DND-41 (cell line): ENCODE results near the gene ARHGAP22.

Source experiments
- ATAC-seq: fragments of 200-7000 bp; cut with Tn5 transposase; 3 replicates; pipeline ENCODE4 v1.9.1; 2021; ENCODE audit warnings: low read depth; ENCODE audit not compliant: insufficient read depth
- DNase-seq: peaks from one replicate; pipeline ENCODE4 v3.0.0-alpha.2; 2020
- H2AFZ ChIP-seq: 2 replicates; pipeline ENCODE4 v1.6.0; 2012; ENCODE audit warnings: low read depth, low read length
- H3K27ac ChIP-seq: 2 replicates; pipeline ENCODE4 v1.5.1; 2012; ENCODE audit warnings: low read length, inconsistent platforms
- H3K27me3 ChIP-seq: fragments of 200-600 bp; sonication (generic); 2 replicates; pipeline ENCODE4 v1.6.0; 2012; ENCODE audit warnings: low read length, mild to moderate bottlenecking, inconsistent platforms; ENCODE audit not compliant: insufficient read depth, poor library complexity
- H3K36me3 ChIP-seq: 2 replicates; pipeline ENCODE4 v1.5.1; 2012; ENCODE audit warnings: low read length, inconsistent platforms; ENCODE audit not compliant: insufficient read depth
- H3K4me1 ChIP-seq: 2 replicates; pipeline ENCODE4 v1.5.1; 2012; ENCODE audit warnings: mild to moderate bottlenecking, low read length; ENCODE audit not compliant: insufficient read depth
- H3K4me2 ChIP-seq: 2 replicates; pipeline ENCODE4 v1.6.0; 2012; ENCODE audit warnings: mild to moderate bottlenecking, moderate library complexity, low read length, inconsistent platforms; ENCODE audit not compliant: insufficient read depth
- H3K4me3 ChIP-seq, 2 experiments: fragments of 200-600 bp in 1 of 2; shearing (Covaris generic) in 1 of 2; 2 replicates each; pipeline ENCODE4 v1.5.1; 2012 to 2016; ENCODE audit warnings: inconsistent platforms in 2 of 2, low read length in 2 of 2, mild to moderate bottlenecking in 2 of 2, low read depth in 1 of 2, moderate library complexity in 1 of 2
- H3K79me2 ChIP-seq: 2 replicates; pipeline ENCODE4 v1.6.0; 2012; ENCODE audit warnings: low read length, inconsistent platforms; ENCODE audit not compliant: insufficient read depth
- H3K9ac ChIP-seq: 2 replicates; pipeline ENCODE4 v1.6.0; 2012; ENCODE audit warnings: low read depth, mild to moderate bottlenecking, inconsistent platforms, low read length, moderate library complexity
- H3K9me3 ChIP-seq: 2 replicates; pipeline ENCODE4 v1.5.1; 2012; ENCODE audit warnings: low read length, moderate library complexity, mild to moderate bottlenecking, inconsistent platforms; ENCODE audit not compliant: insufficient read depth, severe bottlenecking
- H4K20me1 ChIP-seq: 2 replicates; pipeline ENCODE4 v1.6.0; 2012; ENCODE audit warnings: low read length; ENCODE audit not compliant: insufficient read depth
- EZH2 ChIP-seq: IDR thresholded peaks from 3 replicates; pipeline ENCODE4 v1.6.1; 2012; ENCODE audit warnings: borderline replicate concordance, low read depth, mild to moderate bottlenecking, moderate library complexity, low read length, inconsistent platforms; ENCODE audit not compliant: severe bottlenecking
- TF ChIP-seq, protein P1 (sequence below): IDR thresholded peaks from 2 replicates; pipeline ENCODE4 v1.5.1; 2012; ENCODE audit warnings: borderline replicate concordance, low read length, moderate library complexity, mild to moderate bottlenecking; ENCODE audit not compliant: poor library complexity, severe bottlenecking; ENCODE audit errors: extremely low read depth

ARHGAP22 gene

DNA sequence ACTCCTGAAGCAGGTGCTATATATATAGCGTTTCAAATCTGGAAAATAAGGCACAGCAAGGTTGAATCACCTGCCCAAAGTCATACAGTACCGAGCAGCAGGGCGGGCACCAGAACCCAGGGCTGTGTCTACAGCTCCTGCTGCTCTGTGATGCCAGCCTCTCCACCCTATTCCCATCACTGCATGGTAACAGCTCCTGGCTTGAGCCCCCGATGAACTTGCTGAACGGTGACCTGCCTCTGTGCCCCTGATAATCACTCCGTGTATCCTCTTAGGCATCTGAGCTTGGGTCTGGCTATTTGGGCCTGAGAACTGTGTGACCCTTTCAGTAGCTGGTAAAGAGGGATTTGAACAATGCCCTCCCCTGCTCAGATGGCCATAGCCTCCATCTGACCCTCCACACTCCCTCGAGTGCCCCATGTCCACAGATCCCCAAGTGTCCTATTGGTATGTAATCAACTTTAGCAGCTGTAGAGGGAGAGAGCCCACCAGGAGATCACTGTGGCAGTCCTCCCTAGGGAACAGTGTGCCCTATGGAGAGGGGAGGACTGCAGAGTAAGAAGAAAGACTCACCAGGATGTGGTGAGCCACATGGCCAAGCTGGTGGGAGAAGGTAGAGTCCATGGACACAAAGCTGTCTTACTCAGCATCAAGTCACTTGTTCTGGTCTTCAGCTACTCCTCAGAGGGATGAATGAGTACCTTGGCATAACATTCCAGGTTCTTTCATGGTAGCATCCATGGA is 1.1 kb upstream of the ARHGAP22 start:
- DNase-seq (no peak), ATAC-seq (no peak)
- Histone ChIP-seq H3K9me3 (no peaks in the 10 kb centered on the region), H3K27ac (no peak overlapping the region), H2AFZ (no peak overlapping the region), H4K20me1 (0 out of 2 replicates have a peak, but pooled peaks cover 3% of the 10 kb centered on the region), H3K27me3 (peaks cover 4% of the 10 kb centered on the region), H3K79me2 (no peaks in the 10 kb centered on the region), H3K36me3 (no peaks in the 10 kb centered on the region), H3K4me3 (no peak overlapping the region), H3K4me1 (no peaks in the 10 kb centered on the region), H3K4me2 (no peak overlapping the region), H3K9ac (no peak overlapping the region)
- no peak for TF ChIP-seq EZH2
- TF ChIP-seq, protein P1, sequence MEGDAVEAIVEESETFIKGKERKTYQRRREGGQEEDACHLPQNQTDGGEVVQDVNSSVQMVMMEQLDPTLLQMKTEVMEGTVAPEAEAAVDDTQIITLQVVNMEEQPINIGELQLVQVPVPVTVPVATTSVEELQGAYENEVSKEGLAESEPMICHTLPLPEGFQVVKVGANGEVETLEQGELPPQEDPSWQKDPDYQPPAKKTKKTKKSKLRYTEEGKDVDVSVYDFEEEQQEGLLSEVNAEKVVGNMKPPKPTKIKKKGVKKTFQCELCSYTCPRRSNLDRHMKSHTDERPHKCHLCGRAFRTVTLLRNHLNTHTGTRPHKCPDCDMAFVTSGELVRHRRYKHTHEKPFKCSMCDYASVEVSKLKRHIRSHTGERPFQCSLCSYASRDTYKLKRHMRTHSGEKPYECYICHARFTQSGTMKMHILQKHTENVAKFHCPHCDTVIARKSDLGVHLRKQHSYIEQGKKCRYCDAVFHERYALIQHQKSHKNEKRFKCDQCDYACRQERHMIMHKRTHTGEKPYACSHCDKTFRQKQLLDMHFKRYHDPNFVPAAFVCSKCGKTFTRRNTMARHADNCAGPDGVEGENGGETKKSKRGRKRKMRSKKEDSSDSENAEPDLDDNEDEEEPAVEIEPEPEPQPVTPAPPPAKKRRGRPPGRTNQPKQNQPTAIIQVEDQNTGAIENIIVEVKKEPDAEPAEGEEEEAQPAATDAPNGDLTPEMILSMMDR, result no peak

DNA sequence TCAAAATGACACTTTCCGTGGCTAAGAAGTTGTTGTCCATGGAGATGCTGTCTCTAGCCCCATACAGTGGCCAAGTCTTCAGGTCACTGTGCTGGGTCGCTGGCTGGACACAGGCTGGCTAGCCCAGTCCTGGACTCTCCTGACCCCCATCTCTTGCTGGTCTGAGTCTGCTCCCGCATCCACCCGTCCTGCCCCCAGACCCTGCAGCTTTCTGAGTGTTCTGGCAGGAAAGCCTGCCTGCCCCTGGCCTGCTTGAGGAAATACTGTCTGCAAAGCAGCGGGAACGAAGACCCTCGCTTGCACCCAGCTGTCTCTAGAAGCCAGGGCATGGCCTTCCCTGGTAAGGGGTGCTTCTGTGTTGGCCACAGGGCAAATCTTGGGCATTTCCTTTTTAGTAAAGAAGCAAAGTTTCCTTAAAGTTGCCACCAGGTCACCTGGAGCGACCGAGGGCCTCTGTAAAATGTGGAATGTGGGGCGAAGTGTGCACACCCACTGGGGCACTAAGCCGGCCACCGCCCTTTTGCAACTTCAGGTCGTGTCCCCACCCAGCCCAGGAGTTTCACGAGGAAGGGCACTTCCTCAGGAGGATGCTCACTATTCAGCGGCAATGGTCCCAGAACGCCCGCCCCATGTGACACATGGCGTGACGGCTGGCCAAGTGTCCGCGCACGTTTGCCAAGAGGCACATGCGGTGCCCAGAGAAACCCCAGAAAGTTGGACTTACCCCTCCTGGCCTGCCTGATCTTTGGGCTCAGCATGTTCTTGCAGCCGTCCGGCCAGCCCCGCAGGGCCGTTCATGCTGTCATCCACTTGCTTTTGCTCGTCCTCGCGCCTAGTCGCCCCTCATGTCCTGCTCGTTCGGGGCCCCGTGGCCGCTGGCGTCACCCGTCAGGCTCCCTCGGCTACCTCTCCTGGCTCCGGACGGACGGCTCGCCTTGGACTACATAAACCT is 558 bp downstream of the ARHGAP22 start:
- H3K79me2 ChIP-seq, result no peaks in the 10 kb centered on the region
- no peak overlapping the region for H3K9ac ChIP-seq
- DNase-seq (no peak), ATAC-seq (no peak)
- H3K4me1 ChIP-seq, result no peaks in the 10 kb centered on the region
- no peak overlapping the region for H3K4me3 ChIP-seq
- H2AFZ ChIP-seq, result no peak overlapping the region
- H3K27ac ChIP-seq, result no peak overlapping the region
- TF ChIP-seq, protein P1, result no peak
- TF ChIP-seq EZH2, result no peak
- H3K9me3 ChIP-seq, result no peaks in the 10 kb centered on the region
- H3K4me2 ChIP-seq, result no peak overlapping the region
- H3K27me3 ChIP-seq, result peaks cover 3% of the 10 kb centered on the region
- H3K36me3 ChIP-seq, result no peaks in the 10 kb centered on the region
- 0 out of 2 replicates have a peak, but pooled peaks cover 3% of the 10 kb centered on the region for H4K20me1 ChIP-seq

DNA sequence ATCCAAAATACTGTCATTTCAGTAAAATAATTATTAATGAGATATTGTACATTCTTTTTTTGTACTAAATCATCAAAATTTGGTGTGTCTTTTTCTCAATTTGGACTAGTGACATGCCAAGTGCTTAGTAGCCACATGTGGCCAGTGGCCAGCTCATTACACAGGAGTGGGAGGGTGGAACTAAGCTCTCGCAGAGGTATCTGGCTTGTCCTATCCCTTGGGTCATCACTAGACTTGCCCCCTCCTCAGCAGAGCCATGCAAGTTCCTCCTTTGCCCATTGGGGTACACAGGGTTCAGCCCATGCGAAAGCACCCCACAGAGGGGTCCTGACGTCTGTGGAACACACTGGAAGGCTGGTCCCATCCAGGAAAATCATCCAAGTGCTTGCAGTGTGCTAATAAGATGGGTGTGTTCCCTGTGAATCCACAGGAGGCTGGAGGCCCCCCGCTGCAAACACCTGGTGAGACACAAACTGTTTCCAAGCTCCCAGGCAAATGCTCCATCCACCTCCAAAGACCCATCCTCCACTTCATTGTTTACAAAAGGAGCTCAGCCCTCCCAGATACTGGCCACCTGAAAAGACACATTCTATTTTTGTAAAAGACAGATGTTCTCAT is 1.3 kb downstream of the ARHGAP22 start:
- Histone ChIP-seq H3K4me1 (no peaks in the 10 kb centered on the region), H2AFZ (no peak overlapping the region), H3K9ac (no peak overlapping the region), H3K79me2 (no peaks in the 10 kb centered on the region), H3K27me3 (peaks cover 3% of the 10 kb centered on the region), H3K9me3 (no peaks in the 10 kb centered on the region), H3K27ac (no peak overlapping the region), H3K4me2 (no peak overlapping the region), H3K36me3 (no peaks in the 10 kb centered on the region), H4K20me1 (peaks cover 3% of the 10 kb centered on the region; the same call in 1 of the 2 replicates), H3K4me3 (no peak overlapping the region)
- TF ChIP-seq EZH2, result no peak
- TF ChIP-seq, protein P1, result no peak
- ATAC-seq (no peak), DNase-seq (no peak)
